Amygdala (tissue), 56 donors: ENCODE measurements around the gene CST6.
"Not testable (repeated sequence)": the region's sequence is repeated elsewhere in the genome, so short reads cannot be mapped to it uniquely, and the experiment has no call there.

Experiments used
- DNase-seq, 56 donors: peaks; one replicate each; lab custom pipeline; 2025; lab: John Stamatoyannopoulos, UW

CST6 gene

DNA sequence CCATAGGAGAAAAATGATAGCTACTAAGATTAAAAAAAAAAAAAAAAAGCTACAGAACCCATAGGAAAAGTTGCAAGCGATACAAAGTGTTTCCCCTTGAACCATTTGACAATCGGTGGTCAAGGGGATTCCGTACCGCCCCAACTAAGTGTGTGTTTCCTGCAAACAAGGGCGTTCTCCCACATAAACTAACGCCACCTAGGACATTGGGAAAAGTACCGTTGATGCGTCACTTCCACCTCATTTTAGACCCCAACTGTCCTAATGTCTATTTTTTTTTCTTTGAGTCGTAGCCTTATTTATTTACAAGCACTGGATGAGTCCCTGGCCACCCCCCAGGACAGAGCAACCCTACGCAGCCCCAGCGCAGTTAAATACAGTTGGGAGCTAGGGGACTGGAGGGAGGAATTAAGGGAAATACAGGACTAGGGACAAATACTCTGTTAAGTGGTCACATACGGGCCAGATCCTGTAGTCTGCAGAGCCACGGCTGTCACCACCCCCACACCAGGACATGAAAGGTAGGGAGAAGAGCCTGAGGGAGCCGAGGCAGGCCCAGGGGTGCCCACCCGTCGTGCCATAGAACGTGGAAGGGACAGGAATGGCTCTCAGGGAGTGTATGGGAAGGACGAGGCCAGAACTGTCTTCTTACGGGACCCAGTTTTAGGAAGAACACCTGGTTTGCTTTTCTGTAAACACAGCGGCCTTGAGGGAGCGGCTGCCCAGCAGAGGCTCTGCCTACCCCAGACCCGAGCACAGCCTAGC lies 28.8 kb upstream of the CST6 start:
- DNase-seq = no peak

DNA sequence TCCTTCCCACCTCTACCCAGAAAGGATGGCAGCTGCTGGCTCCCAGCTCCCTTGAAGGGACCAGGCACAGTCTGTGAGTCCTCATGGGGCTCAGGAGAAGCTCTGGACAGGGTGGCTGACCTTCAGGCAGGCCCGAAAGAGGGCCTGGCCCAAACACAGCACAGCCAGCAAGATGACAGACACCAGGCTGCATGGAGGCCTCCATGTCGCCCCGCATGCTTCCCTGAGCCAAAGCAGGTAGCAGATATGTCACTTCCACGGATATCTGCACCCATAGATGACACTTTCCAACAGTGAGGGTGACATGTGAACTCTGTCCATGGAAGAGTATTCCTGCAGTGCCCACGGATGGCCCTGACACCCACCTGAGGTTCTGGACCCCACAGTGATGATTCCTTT lies 28.2 kb upstream of the CST6 start:
- DNase-seq = no peak

DNA sequence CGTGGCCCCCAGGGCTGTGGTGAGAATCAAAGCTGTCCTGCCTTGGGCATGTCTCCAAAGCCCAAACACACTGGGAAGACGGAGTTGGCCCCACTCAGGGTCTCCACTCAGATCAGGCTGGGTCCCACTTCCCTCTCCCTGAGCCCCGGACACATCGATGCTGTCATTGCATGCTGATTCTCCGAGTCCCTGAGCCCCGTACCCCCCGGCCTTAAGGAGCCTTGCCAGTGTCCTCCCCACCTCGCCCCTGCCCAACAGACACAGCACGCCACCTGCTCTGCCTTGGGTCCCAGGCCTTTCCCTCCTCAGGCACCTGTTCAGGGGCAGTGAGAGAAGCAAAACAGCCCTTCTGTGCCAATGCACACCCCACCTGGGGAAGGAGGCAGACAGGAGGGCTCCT lies 24.5 kb upstream of the CST6 start:
- no peak for DNase-seq

DNA sequence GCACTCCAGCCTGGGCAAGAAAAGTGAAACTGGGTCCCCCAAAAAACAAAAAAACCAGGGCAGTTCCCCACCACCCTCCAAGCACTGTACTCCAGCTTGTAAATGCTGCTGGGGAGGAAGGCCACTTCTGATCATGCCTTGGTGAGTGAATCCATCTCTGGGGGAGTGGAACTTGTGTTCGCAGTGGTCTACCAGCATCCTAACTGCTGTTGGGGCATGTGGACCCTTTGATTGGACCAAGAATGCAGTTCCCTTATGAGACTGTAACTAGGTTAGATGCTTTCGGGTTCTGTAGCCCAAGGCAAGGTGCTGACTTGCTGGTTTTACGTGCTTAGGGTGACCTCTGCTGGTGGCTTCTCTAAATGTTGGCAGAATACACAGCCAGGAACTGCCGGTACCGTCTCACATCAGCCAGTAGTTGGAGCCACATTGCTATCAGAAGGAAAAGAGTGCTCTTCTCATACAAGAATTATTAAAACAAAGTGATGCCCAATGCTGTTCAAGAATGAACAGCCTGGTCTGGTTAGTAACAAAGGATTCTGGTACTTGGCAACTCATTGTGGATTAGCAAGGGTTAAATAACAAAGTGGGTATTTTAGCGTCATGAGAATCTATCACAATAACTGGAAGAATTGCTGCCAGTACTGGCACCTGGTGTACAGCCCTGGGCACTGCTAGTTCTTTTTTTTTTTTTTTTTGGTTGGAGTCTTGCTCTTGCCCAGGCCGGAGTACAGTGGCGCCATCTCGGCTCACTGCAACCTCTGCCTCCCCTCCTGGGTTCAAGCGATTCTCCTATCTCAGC lies 22.8 kb upstream of the CST6 start:
- DNase-seq = peak; percentile 9 to 98 (median 78)

DNA sequence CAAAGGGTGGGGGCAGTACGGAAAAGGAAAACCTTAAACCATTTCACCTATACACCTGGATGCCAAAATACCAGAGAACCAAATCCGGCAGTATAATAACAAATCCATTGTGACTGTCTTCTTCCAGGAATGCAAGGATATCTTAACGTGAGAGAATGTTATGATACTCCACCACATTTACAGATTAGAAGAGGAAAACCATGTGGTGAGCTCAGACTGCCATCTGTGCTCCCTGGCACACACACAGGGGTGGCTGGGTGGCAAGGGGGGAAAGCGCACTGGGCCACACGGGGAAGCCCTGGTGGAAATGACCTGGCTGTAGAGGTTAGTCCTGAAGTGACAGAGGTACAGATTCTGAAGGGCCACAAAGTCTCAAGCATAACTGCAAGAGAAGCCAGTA lies 19.8 kb upstream of the CST6 start:
- no peak for DNase-seq

DNA sequence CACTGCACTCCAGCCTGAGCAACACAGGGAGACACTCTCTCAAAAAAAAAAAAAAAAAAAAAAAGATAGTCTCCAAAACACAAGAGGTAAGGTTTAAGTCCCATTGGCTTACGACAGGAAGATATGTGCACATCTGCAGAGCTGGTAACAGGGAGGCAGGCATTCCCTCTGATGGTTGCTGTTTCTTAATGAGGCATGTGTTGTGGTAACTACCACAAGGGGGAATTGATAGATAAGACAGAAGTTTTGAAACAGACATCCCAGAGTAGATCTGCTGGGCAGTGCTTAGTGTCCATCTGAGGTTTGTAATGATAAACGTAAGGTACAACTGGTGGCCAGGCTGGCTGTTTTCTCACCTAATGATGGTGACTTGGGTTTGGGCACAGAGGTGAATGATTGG lies 14.5 kb upstream of the CST6 start:
- no peak for DNase-seq

DNA sequence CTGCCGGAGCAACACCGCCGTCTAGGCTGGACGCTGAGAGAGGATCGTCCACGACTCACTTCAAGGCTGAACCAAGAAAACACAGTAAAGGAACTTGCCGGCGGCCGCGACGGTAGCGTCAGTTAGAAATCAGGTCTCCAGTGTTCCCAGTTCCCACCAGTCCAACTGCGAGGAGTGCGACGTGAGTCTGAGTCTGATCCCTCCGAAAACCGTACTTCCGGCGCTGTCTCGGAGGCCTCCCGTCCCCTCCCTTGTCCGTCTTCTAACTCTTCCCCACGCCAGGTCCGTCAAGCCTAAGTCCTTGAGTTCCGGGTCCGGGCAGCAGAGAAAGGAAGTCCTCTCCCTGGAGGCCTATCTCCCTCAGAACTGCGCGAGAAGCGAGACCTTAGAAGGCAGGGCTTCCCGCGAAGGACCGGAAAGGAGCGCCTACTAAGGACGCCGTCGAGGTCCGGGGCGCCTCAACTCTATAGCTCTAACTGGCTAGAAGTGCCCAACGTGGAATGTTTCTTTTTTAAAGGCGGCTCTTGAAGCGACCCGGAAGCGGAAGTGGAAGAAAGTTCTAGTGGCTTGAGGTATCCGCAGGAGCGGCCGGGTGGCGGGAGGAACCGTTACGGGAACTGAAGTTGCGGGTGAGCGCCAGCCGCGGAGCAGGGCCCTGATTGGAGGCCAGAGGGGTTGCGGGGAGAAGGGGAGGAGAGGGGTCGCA lies 9.7 kb upstream of the CST6 start, which contains the start of the genes BANF1 and EIF1AD:
Gene BANF1, plus strand, starts transcription at position 562 of the 706 bp plus-strand sequence. CDS start 748 bp downstream, outside the sequence.
Gene EIF1AD, minus strand, starts transcription at position 216 of the 706 bp plus-strand sequence. CDS start 1,768 bp downstream, outside the sequence.
- DNase-seq = peak; percentile 46 to 100 (median 97)

DNA sequence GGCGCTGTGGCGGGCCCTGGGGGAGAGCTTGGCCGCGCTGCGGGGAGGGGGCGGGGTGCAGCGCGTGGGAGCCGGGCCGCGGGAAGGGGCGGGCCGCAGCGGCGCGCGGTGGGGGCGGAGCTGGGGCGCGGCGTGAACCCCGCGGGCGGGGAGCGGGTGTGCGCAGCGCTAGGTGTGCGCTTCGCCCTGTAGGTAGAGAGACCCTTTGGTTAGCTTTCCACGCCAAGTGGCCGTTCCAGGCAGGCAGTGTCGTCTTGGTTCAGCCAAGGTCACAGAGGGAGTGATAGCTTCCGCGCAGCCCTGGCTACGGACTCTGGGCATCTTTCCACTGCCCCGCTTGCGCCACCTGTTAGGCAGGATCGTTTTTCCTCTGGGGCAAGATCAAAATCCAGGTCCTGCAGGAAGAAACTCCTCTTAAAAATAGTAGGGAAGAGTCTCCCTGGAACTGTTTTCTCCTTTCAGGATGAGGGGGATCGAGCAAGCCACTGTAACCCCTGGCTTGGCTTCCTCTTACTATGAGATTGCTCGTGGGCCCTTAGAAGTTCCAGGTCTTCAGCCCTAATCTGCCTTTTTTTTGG lies 9.1 kb upstream of the CST6 start:
- peak in 15 of 56 donors; percentile 16 to 85 (median 61) for DNase-seq

DNA sequence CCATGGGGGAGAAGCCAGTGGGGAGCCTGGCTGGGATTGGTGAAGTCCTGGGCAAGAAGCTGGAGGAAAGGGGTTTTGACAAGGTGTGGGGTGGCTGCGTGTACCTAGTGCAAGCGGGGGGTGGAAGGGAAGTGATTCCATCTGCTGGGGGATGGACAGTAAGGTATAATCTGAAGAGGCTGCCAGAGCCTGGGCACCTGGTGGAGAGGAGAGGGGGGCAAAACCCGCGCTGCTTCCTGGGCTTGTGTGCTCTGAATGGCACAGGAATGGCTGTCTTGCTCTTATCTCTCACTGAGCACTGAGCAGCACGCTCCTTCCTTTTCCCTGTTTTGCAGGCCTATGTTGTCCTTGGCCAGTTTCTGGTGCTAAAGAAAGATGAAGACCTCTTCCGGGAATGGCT lies 8.5 kb upstream of the CST6 start:
- no peak for DNase-seq

DNA sequence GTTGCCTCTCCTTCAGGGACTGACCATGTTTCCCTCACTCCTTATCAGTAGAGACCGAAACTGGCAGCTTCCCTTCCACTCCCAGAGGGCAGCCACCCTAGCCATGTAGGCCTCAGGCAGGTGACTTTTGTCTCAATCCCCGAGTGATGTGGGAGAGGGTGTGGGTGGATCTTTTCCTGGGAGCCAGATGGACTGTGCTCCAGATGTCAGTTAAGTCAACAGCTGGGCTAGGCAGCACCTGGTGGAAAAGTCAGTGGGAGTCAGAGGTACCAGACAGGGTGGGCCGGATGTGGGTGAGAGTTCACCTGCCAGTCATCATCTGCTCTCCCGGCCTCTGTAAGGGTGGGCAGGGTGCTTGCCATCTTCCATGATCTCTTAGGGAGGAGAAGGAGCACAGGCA lies 7.6 kb upstream of the CST6 start:
- DNase-seq = no peak

DNA sequence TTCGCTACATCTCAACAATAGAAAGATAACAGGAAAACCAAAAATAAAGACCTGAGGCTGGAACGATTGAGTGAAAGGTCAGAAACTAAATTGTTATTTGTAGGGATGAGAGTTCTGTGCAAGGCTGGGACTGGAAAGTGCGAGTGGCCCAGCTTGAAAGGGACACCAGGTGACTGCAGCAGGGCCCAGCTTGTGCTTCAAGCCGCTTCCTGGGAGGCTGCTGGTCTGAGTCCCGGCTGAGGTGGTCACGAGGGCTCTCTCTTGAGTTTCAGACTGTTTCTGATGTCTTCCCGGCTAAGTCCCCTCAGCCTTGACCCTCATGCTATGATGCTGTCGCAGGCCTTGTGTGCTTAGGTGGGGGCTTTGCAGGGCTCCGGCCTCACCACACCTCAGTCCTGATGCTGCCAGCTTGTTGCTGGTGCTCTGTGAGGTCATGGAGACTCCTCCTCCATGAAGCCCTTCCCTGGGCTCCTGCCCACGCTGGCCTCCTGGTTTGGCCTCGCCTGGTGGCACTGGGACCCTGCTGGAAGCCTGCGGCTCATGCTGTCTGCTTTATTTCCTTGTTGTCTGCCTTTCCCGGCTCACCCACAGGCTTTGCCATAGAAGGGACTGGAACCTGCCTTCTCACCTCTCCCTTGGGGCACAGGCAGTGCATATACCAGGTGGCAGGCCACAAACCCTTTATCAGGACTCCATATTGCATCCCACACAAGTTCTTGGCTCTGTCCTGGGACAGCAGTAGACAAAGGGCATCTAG lies 5.5 kb upstream of the CST6 start:
- no peak for DNase-seq

DNA sequence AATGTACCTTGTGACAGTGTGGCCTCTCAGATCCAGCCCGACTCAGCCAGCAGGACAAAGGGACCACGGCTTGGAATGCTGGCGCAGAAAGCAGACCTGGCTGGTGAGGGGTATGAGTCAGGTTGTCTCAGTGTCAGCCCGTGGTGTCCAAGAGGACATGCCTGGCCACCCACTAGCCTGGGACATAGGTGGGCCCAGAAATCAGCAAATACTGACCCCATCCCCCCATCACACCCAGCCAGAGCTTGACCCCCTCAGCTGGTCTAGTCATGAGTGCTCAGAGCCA lies 5.0 kb upstream of the CST6 start:
- no peak for DNase-seq

DNA sequence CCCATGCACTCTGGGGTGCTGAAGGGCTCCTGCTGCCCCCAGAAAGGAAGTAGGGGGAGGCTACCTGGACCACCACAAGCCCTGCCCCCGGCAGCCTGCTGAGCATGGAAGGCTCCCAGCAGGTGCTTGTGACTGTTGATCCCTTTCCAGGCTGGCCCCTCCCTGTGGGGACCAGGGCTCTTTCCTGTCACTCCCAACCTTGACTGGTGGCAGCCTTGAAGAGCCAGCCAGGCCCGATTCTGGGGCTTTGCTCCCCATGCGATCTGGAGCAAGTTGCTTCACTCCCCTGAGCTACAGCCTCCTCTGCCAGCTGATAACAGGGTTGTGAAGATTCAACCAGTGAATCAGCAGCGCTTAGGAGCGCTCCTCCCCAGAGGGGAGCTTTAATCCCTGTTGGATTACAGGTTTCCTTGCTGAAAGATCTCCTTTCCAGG lies 4.6 kb upstream of the CST6 start:
- DNase-seq = no peak

DNA sequence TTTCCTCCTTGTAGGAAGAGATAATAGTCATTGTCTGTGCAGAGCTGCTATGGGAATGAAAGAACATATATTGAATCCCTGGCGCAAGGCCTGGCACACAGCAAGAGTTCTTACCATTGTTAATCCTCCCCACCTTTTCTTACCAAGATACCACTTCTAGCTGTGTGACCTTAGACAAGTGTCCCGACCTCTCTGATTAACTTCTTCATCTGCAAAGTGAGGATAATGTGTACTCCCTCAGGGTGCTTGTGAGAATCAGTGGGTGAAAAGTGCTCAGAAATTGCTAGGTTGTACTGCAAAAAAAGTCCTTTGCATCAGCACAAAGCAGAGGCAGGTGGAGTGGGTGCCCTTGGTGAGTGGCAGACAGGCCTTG lies 3.7 kb upstream of the CST6 start:
- no peak for DNase-seq

DNA sequence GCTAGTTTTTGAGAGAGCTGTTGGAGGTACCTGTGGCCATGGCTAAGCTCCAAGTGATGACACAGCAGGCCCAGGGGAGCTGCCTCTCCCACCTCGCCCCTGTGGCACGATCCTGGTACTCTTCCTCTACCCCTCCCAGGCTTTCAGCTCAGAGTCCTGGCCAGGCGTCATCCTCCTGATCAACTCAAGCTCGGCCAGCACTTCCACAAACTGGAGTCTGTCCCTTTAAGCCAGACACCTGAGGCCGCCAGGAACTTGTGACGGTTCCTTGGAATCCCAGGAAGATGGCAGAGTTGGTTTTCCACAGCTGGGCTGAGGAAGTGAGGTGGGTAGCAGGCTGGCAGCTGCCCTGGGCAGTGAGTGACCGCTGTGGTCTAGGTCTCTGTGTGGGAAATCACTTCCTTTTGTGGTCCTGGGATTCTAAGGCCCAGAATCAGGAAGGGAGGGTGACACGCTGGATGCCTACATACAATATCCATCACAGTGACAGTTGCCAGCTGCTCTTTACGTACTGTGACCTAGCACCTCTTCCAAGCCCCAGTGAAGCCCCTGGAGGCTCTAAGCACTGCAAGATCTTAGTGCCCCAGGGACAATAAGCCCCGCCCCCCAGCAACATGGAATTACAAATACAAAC lies 3.2 kb upstream of the CST6 start:
- DNase-seq = no peak

DNA sequence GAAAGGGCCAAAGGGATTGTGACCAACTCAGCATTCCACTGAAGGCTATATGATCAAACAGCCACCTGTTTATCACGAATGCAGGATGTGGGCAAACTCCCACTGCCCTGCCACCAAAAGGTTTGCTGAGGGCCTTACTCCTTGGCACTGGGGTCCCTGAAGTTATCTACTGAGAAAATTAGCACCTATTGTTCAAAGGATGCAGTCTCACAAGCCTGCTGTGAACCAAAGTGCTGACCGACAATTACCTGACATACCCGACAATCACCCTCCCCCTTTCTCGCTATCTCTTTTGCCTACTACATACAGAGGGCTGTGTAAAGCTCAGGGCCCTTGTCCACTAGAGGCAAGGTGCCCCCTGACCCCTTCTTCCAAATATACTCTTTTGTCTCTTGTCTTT lies 1.8 kb upstream of the CST6 start:
- DNase-seq = not testable (repeated sequence)

DNA sequence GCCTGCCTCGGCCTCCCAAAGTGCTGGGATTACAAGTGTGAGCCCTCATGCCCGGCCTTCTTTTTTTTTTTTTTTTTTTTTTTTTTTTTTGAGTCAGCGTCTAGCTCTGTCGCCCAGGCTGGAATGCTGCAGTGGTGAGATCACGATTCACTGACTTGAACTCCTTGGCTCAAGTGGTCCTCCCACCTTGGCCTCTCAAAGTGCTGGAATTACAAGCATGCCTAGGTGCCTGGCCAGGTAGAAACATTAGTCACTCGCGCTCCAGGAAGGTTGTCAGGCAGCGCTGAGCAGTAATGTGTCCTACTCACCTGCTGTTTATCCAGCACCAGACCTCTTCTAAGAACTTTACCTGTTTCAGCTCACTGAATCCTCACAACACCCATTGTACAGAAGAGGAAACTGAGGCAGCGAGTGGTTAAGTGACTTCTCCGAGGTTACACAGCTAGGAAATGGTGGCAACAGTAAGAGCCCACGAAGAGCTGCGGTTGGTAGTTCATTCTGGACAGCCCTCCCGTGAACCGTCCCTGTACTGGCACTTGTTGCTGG lies 496 bp upstream of the CST6 start:
- DNase-seq = no peak

DNA sequence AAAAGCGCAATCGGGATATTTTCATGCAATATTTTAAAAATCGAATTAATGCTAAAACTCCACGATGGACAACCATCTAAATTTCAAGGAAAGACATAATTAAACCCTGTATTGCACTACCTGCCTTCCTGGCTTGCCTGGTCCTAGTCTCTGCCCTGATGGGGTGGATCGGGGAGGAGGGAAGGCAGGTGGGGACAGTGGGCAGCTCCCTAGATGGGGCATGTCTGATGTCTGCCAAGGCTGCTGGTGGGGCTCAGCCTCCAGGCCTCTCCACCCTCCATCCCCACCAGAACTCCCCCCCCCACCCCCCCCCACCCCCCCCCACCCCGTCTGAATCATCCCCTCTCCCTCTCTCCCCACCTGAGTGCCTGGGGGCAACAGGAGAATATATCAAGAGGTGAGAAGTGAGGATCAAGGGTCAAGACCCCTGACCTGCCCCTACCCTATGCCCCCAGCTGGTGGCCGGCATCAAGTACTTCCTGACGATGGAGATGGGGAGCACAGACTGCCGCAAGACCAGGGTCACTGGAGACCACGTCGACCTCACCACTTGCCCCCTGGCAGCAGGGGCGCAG lies 650 bp downstream of the CST6 start:
- DNase-seq = no peak
